Measurements from ENCODE around the gene DCDC1.
"Not testable (repeated sequence)": the region's sequence is repeated elsewhere in the genome, so short reads cannot be mapped to it uniquely, and the experiment has no call there.

Gene DCDC1

GRCh38 chr11:31337806-31338205 lies 31.7 kb downstream of the DCDC1 start:
- no peak for DNase-seq (ENCODE audit: low read depth in 2 of 3, low spot score in 2 of 3)

- no peak for DNase-seq (ENCODE audit: low read depth in 2 of 3, low spot score in 2 of 3)
Measured at GRCh38 chr11:31328697-31329096, 40.8 kb downstream of the DCDC1 start.

- DNase-seq (ENCODE audit: low read depth in 2 of 3, low spot score in 2 of 3), result no peak
Measured at GRCh38 chr11:31327417-31327816, 42.1 kb downstream of the DCDC1 start.

- DNase-seq (ENCODE audit: low read depth in 2 of 3, low spot score in 2 of 3), result no peak
Measured at GRCh38 chr11:31326470-31327148, 42.9 kb downstream of the DCDC1 start.

GRCh38 chr11:31325160-31325559 lies 44.4 kb downstream of the DCDC1 start:
- no peak for DNase-seq (ENCODE audit: low read depth in 2 of 3, low spot score in 2 of 3)

- DNase-seq (ENCODE audit: low read depth in 2 of 3, low spot score in 2 of 3), result no peak
Measured at GRCh38 chr11:31323145-31323544, 46.4 kb downstream of the DCDC1 start.

- not testable (repeated sequence) for DNase-seq (ENCODE audit: low read depth in 2 of 3, low spot score in 2 of 3)
Measured at GRCh38 chr11:31321494-31321893, 48.0 kb downstream of the DCDC1 start.

- no peak for DNase-seq (ENCODE audit: low read depth in 2 of 3, low spot score in 2 of 3)
Measured at GRCh38 chr11:31303644-31304180, 65.8 kb downstream of the DCDC1 start.

GRCh38 chr11:31301549-31302510 lies 67.7 kb downstream of the DCDC1 start:
- no peak for DNase-seq (ENCODE audit: low read depth in 2 of 3, low spot score in 2 of 3)

GRCh38 chr11:31295308-31295707 lies 74.2 kb downstream of the DCDC1 start:
- DNase-seq (ENCODE audit: low read depth in 2 of 3, low spot score in 2 of 3), result no peak

- not testable (repeated sequence) for DNase-seq (ENCODE audit: low read depth in 2 of 3, low spot score in 2 of 3)
Measured at GRCh38 chr11:31273527-31273926, 96.0 kb downstream of the DCDC1 start.

GRCh38 chr11:31267720-31268119 lies 101.8 kb downstream of the DCDC1 start:
- DNase-seq (ENCODE audit: low read depth in 2 of 3, low spot score in 2 of 3), result no peak

- DNase-seq (ENCODE audit: low read depth in 2 of 3, low spot score in 2 of 3), result no peak
Measured at GRCh38 chr11:31264834-31265233, 104.7 kb downstream of the DCDC1 start.

GRCh38 chr11:31262761-31263160 lies 106.8 kb downstream of the DCDC1 start:
- no peak for DNase-seq (ENCODE audit: low read depth in 2 of 3, low spot score in 2 of 3)

GRCh38 chr11:31259797-31260196 lies 109.7 kb downstream of the DCDC1 start:
- DNase-seq (ENCODE audit: low read depth in 2 of 3, low spot score in 2 of 3), result no peak

- DNase-seq (ENCODE audit: low read depth in 2 of 3, low spot score in 2 of 3), result no peak
Measured at GRCh38 chr11:31254415-31254814, 115.1 kb downstream of the DCDC1 start.

- no peak for DNase-seq (ENCODE audit: low read depth in 2 of 3, low spot score in 2 of 3)
Measured at GRCh38 chr11:31248768-31249167, 120.8 kb downstream of the DCDC1 start.

- DNase-seq (ENCODE audit: low read depth in 2 of 3, low spot score in 2 of 3), result no peak
Measured at GRCh38 chr11:31247321-31247720, 122.2 kb downstream of the DCDC1 start.

GRCh38 chr11:31246451-31247165 lies 122.9 kb downstream of the DCDC1 start:
- no peak for DNase-seq (ENCODE audit: low read depth in 2 of 3, low spot score in 2 of 3)

GRCh38 chr11:31243706-31244105 lies 125.8 kb downstream of the DCDC1 start:
- DNase-seq (ENCODE audit: low read depth in 2 of 3, low spot score in 2 of 3), result no peak

- no peak for DNase-seq (ENCODE audit: low read depth in 2 of 3, low spot score in 2 of 3)
Measured at GRCh38 chr11:31240340-31240904, 129.1 kb downstream of the DCDC1 start.
